Lower lobe of right lung (tissue), 2 donors: ENCODE measurements around the gene LPCAT3. TPM values are rescaled to one million over a fixed set of nuclear protein-coding genes. Genes with fewer than 3 reads are reported as not detected.

Experiments used
- ATAC-seq, 2 donors: fragments of 200-7000 bp; cut with Tn5 transposase; one replicate each; pipeline ENCODE4 v1.9.1; 2020 to 2022; ENCODE audit warnings: mild to moderate bottlenecking in 2 of 2, moderate library complexity in 2 of 2
- DNase-seq: peaks from one replicate; pipeline ENCODE4 v3.0.0-alpha.2; 2020
- H3K27ac ChIP-seq: fragments of 200-600 bp; one replicate; pipeline ENCODE4 v1.8.0; 2022
- H3K27me3 ChIP-seq: fragments of 200-600 bp; one replicate; pipeline ENCODE4 v1.8.0; 2022; ENCODE audit warnings: low read depth
- H3K36me3 ChIP-seq: fragments of 200-600 bp; one replicate; pipeline ENCODE4 v1.8.0; 2022; ENCODE audit warnings: mild to moderate bottlenecking
- H3K4me1 ChIP-seq: fragments of 200-600 bp; one replicate; pipeline ENCODE4 v1.8.0; 2022
- H3K4me3 ChIP-seq: fragments of 200-600 bp; one replicate; pipeline ENCODE4 v1.8.0; 2022; ENCODE audit warnings: mild to moderate bottlenecking
- H3K9me3 ChIP-seq: fragments of 200-600 bp; one replicate; pipeline ENCODE4 v1.8.0; 2022
- CTCF ChIP-seq: fragments of 200-600 bp; IDR thresholded peaks from one replicate; pipeline ENCODE4 v1.8.0; 2022; ENCODE audit warnings: antibody characterized with exemption, mild to moderate bottlenecking
- intact Hi-C: fragments of 100-400 bp; cut with DNase I; formaldehyde crosslinking; loops from one replicate; pipeline ENCODE4 v1.11.0; 2022
- total RNA-seq: library from RNA; stranded (reverse); fragmentation: NEBNext Ultra II Directional; extraction: Animal tissue kit (Norgen Biotek cat#: 25700); gene quantifications from one replicate; pipeline ENCODE4 v1.2.1, GENCODE V29; 2021
- donor health status: DM: no; HTN: yes; CAD: no; lungs with severe emphysema.

The LPCAT3 gene
- total RNA-seq, 1 donor from 2014 or later: 67.7 TPM

GRCh38 chr12:6975297-6976032, 42.8 kb downstream of the LPCAT3 start:
- DNase-seq: no peak
- no peak for TF ChIP-seq CTCF
- Histone ChIP-seq H3K27me3 (no peaks in the 10 kb centered on the region), H3K36me3 (peaks cover 70% of the 10 kb centered on the region), H3K27ac (no peak overlapping the region), H3K4me1 (peaks cover 46% of the 10 kb centered on the region), H3K4me3 (no peak overlapping the region), H3K9me3 (no peaks in the 10 kb centered on the region)
- intact Hi-C loops: no loop called here
- ATAC-seq: no peak

GRCh38 chr12:6974180-6974579, 44.1 kb downstream of the LPCAT3 start:
- ATAC-seq: no peak
- Histone ChIP-seq H3K27ac (no peak overlapping the region), H3K4me1 (peaks cover 44% of the 10 kb centered on the region), H3K27me3 (no peaks in the 10 kb centered on the region), H3K36me3 (peaks cover 60% of the 10 kb centered on the region), H3K4me3 (no peak overlapping the region), H3K9me3 (no peaks in the 10 kb centered on the region)
- no peak for TF ChIP-seq CTCF
- intact Hi-C loops: no loop called here
- DNase-seq: no peak

- ATAC-seq (peak in 1 of 2 donors; percentile 52), DNase-seq (no peak)
- intact Hi-C loops: no loop called here
- TF ChIP-seq CTCF: no peak
- Histone ChIP-seq H3K4me1 (peaks cover 44% of the 10 kb centered on the region), H3K9me3 (no peaks in the 10 kb centered on the region), H3K27me3 (no peaks in the 10 kb centered on the region), H3K27ac (peak overlapping the region; percentile 93), H3K4me3 (peak overlapping the region; percentile 91), H3K36me3 (peaks cover 60% of the 10 kb centered on the region)
Measured at GRCh38 chr12:6970096-6970527, 48.2 kb downstream of the LPCAT3 start.

- Histone ChIP-seq H3K36me3 (peaks cover 51% of the 10 kb centered on the region), H3K9me3 (no peaks in the 10 kb centered on the region), H3K27ac (no peak overlapping the region), H3K27me3 (no peaks in the 10 kb centered on the region), H3K4me1 (peaks cover 53% of the 10 kb centered on the region), H3K4me3 (no peak overlapping the region)
- ATAC-seq (no peak), DNase-seq (no peak)
- intact Hi-C loops: no loop called here
- no peak for TF ChIP-seq CTCF
Measured at GRCh38 chr12:6968426-6968825, 49.9 kb downstream of the LPCAT3 start.

GRCh38 chr12:6967651-6968100, 50.6 kb downstream of the LPCAT3 start:
- peaks cover 53% of the 10 kb centered on the region for H3K4me1 ChIP-seq
- H3K9me3 ChIP-seq: no peaks in the 10 kb centered on the region
- H3K27ac ChIP-seq: no peak overlapping the region
- intact Hi-C loops: no loop called here
- TF ChIP-seq CTCF: no peak
- ATAC-seq: no peak
- no peak for DNase-seq
- H3K4me3 ChIP-seq: no peak overlapping the region
- H3K27me3 ChIP-seq: no peaks in the 10 kb centered on the region
- peaks cover 51% of the 10 kb centered on the region for H3K36me3 ChIP-seq
